GM06990 (cell line): ENCODE data around the gene ATP2A3.
"Not testable (repeated sequence)": the region's sequence is repeated elsewhere in the genome, so short reads cannot be mapped to it uniquely, and the experiment has no call there.

ENCODE experiments used
- DNase-seq: peaks from one replicate; pipeline ENCODE4 v3.0.0-alpha.2; 2011; ENCODE audit not compliant: insufficient read length; ENCODE audit errors: extremely low read depth
- H3K27me3 ChIP-seq: replicated peaks from 2 replicates; pipeline ENCODE4 v1.6.0; 2011; ENCODE audit warnings: low read length; ENCODE audit not compliant: control insufficient read depth, insufficient read depth
- H3K36me3 ChIP-seq: 2 replicates; pipeline ENCODE4 v1.5.1; 2011; ENCODE audit warnings: low read length; ENCODE audit not compliant: control insufficient read depth, insufficient read depth
- H3K4me3 ChIP-seq: replicated peaks from 2 replicates; pipeline ENCODE4 v1.5.1; 2011; ENCODE audit warnings: low read depth, mild to moderate bottlenecking, control low read depth, low read length
- TF ChIP-seq, protein P1 (sequence below): IDR thresholded peaks from 2 replicates; pipeline ENCODE4 v1.5.1; 2011; ENCODE audit warnings: low read length, control low read depth, mild to moderate bottlenecking, inconsistent platforms; ENCODE audit not compliant: insufficient read depth, poor library complexity, severe bottlenecking

ATP2A3 gene

DNA sequence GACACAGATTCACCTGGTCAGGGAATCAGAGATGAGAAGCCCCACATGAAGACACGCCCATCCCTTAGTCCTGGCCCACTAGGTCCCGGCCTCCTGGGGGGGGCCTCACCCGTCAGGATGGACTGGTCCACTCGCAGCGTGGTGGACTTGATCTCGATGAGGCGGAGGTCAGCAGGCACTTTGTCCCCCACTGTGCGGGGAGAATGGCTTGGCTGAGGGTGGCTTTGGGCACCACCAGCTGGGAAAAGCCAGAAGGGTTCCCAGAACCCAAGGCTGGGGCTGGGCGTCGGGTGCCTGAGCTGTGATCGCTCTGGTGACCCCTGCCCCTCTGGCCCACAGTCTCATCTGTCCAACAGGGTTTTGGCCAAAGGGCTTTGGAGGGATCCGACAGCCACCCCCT lies 13.7 kb downstream of the ATP2A3 start:
- no peak for DNase-seq
- Histone ChIP-seq H3K4me3 (no peak overlapping the region), H3K36me3 (peaks cover 24% of the 10 kb centered on the region), H3K27me3 (no peaks in the 10 kb centered on the region)
- TF ChIP-seq, protein P1, sequence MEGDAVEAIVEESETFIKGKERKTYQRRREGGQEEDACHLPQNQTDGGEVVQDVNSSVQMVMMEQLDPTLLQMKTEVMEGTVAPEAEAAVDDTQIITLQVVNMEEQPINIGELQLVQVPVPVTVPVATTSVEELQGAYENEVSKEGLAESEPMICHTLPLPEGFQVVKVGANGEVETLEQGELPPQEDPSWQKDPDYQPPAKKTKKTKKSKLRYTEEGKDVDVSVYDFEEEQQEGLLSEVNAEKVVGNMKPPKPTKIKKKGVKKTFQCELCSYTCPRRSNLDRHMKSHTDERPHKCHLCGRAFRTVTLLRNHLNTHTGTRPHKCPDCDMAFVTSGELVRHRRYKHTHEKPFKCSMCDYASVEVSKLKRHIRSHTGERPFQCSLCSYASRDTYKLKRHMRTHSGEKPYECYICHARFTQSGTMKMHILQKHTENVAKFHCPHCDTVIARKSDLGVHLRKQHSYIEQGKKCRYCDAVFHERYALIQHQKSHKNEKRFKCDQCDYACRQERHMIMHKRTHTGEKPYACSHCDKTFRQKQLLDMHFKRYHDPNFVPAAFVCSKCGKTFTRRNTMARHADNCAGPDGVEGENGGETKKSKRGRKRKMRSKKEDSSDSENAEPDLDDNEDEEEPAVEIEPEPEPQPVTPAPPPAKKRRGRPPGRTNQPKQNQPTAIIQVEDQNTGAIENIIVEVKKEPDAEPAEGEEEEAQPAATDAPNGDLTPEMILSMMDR, result no peak

DNA sequence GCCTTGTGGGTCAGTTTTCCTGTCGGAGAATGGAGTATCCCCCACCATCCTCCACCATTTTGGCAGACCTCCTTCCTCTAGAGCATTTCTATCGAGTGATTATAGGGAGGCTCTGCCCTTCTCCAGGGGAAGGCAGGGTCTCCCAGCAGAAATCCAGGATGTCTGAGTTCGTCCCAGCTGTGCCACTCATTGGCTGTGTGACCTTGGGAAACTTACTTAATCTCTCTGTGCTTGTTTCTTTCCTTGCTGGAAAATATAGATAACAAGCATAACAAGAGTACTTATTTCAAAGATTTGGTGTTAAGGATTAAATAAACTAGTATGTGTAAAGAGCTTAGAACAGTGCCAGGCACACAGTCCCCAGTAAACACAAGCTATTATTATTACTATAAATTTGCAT lies 14.8 kb downstream of the ATP2A3 start:
- H3K4me3 ChIP-seq, result no peak overlapping the region
- TF ChIP-seq, protein P1, result no peak

DNA sequence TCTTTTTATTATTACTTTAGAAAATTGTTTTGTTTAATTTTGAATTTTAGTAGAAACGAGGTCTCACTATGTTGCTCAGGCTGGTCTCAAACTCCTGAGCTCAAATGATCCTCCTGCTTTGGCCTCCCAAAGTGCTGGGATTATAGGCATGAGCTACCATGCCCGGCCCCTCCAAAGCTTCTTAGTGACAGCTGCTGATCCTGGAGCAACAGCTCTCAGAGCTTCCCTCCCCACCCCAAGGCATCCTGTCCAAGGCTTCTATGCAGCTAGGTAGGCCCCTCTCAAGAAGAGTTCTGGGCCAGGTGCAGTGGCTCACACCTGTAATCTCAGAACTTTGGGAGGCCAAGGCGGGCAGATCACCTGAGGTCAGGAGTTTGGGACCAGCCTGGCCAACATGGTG lies 15.7 kb downstream of the ATP2A3 start:
- peaks cover 37% of the 10 kb centered on the region for H3K36me3 ChIP-seq
- H3K27me3 ChIP-seq, H3K4me3 ChIP-seq, DNase-seq: not testable (repeated sequence)

More for the DNA sequence above, 14.8 kb downstream of the ATP2A3 start:
- DNase-seq, result no peak
- Histone ChIP-seq H3K36me3 (peaks cover 30% of the 10 kb centered on the region), H3K27me3 (no peaks in the 10 kb centered on the region)

DNA sequence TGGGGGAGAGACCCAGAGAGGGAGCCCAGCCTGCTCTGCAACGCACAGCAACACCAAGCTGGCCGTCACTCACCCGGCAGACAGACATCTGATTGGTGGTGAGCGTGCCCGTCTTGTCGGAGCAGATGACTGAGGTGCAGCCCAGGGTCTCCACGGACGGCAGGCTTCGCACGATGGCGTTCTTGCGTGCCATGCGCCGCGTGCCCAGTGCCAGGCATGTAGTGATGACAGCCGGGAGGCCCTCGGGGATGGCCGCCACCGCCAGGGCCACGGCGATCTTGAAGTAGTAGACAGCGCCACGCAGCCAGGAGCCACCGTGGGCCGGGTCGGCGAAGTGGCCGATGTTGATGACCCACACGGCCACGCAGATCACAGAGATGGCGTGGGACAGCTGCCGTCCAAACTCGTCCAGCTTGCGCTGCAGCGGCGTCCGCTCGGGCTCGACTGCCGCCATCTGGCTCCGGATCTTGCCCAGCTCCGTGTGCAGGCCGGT lies 16.9 kb downstream of the ATP2A3 start:
- Histone ChIP-seq H3K4me3 (no peak overlapping the region), H3K27me3 (no peaks in the 10 kb centered on the region), H3K36me3 (peaks cover 42% of the 10 kb centered on the region)
- DNase-seq, result no peak
- TF ChIP-seq, protein P1, result no peak

DNA sequence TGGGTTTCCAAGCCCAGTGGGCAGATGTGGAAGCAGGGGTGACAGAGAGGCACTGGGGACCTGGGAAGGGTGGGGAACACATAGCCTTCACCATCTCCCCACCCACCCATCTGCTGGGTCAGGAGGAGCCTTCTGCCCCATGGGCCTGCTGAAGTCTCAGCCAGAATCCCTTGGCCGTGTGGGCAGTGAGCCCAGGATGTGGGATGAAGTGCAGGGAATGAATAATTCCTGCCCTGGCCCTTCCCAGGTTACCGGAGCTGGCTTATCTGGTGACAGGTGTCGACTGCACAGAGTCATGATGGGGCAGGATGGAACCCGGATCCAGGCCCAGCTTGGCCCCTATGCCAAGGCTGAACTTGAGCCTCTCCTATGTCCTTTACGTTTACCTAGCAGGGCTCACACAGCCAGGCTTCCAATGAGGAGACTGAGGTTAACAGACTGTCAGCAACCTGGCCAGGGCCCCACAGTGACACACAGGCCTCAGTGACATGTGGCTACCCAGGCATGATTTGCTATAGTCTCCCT lies 17.5 kb downstream of the ATP2A3 start:
- DNase-seq, result no peak
- Histone ChIP-seq H3K27me3 (no peaks in the 10 kb centered on the region), H3K36me3 (peaks cover 47% of the 10 kb centered on the region), H3K4me3 (no peak overlapping the region)
- TF ChIP-seq, protein P1, result no peak

DNA sequence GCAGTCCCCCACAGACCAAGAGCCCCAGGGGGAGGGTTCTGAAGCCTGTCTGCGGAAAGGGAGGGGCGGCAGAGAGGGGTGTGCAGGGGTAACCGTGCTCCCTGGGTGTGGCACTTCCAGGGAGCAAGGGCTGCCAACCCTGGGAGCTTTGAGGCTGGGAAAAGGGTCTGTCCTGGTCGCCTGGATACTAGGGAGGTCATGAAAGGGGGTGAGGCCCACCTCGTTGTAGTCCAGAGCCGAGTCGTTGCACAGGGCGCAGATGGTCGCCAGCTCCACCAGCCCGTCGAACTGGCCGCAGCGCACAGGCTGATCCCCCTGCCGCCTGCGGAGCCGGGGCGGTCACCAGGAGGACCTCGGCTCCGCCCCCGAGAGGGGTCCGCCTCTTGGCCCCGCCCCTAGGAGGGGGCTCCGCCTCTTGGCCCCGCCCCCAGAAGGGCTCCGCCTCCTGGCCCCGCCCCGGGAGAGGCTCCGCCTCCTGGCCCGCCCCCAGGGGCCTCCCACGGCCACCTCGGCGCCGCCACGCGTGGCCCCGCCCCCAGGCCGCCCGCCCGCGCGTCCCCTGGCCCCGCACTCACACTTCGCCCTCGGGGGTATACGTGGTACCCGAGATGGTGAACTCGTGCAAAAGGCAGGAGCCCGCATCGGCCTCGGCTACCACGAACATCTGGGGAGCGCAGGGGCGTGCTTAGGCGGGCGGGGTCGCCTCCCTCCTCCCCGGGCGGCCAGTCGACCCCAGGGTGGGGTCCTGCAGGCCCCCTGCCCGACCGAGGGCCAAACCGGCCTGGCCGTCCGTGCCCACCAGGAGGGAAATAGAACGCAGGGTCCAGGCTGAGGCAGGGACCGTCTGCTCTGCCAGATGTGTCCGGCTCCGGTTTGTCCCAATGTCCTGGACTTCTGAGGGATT lies 19.5 kb downstream of the ATP2A3 start:
- Histone ChIP-seq H3K27me3 (no peaks in the 10 kb centered on the region), H3K4me3 (no peak overlapping the region), H3K36me3 (peaks cover 53% of the 10 kb centered on the region)
- no peak for DNase-seq
- TF ChIP-seq, protein P1, result no peak
